Muscle layer of duodenum (tissue), 2 donors: Measurements from ENCODE around the gene NFIA.

Source experiments
- H3K27ac ChIP-seq: one replicate; pipeline ENCODE4 v1.7.0; 2013; ENCODE audit warnings: mild to moderate bottlenecking, low read length
- H3K27me3 ChIP-seq: one replicate; pipeline ENCODE4 v1.7.0; 2013; ENCODE audit warnings: low read depth, mild to moderate bottlenecking, control low read depth, low read length
- H3K36me3 ChIP-seq, 2 donors: one replicate each; pipeline ENCODE4 v1.7.0; 2013; ENCODE audit warnings: low read length in 2 of 2, control low read depth in 1 of 2, mild to moderate bottlenecking in 1 of 2; ENCODE audit not compliant: insufficient read depth in 2 of 2, control insufficient read depth in 1 of 2
- H3K4me1 ChIP-seq, 2 donors: one replicate each; pipeline ENCODE4 v1.7.0; 2013; ENCODE audit warnings: low read length in 2 of 2, mild to moderate bottlenecking in 2 of 2, control low read depth in 1 of 2, moderate library complexity in 1 of 2; ENCODE audit not compliant: insufficient read depth in 2 of 2, control insufficient read depth in 1 of 2
- H3K4me3 ChIP-seq, 2 donors: one replicate each; pipeline ENCODE4 v1.7.0; 2013; ENCODE audit warnings: low read length in 2 of 2, low read depth in 1 of 2, mild to moderate bottlenecking in 1 of 2
- H3K9me3 ChIP-seq, 2 donors: one replicate each; pipeline ENCODE4 v1.7.0; 2013; ENCODE audit warnings: low read length in 2 of 2, control low read depth in 1 of 2, mild to moderate bottlenecking in 1 of 2; ENCODE audit not compliant: control insufficient read depth in 1 of 2
- donor health status: healthy.

The NFIA gene

GRCh38 chr1:61191433-61191720, 109.0 kb downstream of the NFIA start:
- no peaks in the 10 kb centered on the region for H3K9me3 ChIP-seq
- no peak overlapping the region for H3K4me3 ChIP-seq
- peak overlapping the region; percentile 19 for H3K27ac ChIP-seq
- no peaks in the 10 kb centered on the region for H3K36me3 ChIP-seq
- H3K4me1 ChIP-seq: peaks cover 4 to 37% of the 10 kb centered on the region in 2 donors
- H3K27me3 ChIP-seq: no peaks in the 10 kb centered on the region

DNA sequence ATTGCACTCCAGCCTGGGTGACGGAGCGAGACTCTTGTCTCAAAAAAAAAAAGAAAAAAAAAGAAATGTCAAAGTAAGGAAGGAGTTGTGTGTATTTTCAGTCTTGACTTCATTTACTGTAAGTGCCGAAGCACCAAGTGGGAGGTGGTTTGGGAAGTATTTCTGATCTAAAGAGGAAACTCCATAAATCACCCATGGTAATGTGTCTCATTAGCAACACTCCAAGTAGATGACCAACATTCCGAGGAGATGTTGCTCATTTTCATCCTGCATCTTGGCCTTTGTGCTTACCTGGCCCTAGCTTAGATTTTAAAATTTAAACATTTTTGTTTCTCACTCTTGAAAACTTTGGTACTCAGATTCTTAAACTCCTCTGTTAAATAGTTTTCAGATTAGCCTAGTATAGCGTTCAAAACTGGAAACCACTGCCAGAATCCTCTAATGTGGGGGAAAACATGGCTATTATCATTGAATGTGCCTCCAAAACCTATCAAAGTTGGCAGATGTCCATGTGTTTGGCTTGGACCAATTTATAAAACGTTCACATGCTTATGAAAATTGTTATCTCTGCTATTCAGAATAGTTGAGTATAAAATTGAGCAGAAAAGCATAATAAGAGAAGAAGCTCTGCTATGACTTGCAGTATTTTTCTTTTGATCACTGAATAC, 110.4 kb downstream of the NFIA start:
- Histone ChIP-seq H3K27me3 (no peaks in the 10 kb centered on the region), H3K9me3 (no peaks in the 10 kb centered on the region), H3K36me3 (no peaks in the 10 kb centered on the region), H3K4me1 (peaks cover 4 to 24% of the 10 kb centered on the region in 2 donors), H3K4me3 (no peak overlapping the region), H3K27ac (no peak overlapping the region)

DNA sequence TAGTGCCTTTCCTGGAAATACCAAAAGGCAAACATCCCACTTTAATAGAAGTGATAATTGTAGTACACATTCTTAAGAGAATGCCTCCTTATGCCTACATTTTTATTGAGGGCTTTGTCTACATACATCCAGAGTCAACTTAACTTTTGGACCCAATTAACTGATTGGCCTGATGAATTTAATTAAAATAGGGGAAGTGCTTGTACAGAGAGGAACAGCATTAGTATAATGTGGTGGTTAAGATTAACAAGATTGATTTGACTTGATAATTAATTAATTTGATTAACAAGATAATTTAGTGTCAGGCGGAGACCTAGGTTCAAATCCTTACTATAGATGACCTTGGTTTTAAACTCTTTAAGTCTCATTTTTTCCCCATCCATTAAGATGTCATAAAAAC, 111.4 kb downstream of the NFIA start:
- Histone ChIP-seq H3K27me3 (no peaks in the 10 kb centered on the region), H3K27ac (no peak overlapping the region), H3K9me3 (no peaks in the 10 kb centered on the region), H3K4me1 (peaks cover 2 to 24% of the 10 kb centered on the region in 2 donors), H3K36me3 (no peaks in the 10 kb centered on the region), H3K4me3 (no peak overlapping the region)

DNA sequence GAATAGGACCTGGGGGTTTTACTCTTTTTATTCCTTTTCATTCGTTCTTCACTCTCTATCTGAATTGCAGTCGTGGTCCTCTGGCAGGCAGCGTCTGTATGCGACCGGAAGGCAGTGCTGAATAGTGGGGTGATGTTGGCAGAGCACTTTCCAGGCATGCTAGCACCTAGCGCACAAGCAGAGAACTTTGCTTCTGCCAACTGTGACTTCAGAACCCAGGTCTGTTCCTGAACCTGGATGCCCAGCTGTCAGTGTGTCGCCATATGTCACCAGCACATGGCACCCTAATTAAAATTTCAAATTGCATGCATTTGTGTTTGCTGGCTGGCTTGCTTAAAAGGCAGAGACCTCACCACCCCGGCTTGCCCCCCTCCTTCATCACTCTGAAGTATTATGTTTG, 116.2 kb downstream of the NFIA start:
- Histone ChIP-seq H3K36me3 (no peaks in the 10 kb centered on the region), H3K27me3 (no peaks in the 10 kb centered on the region), H3K27ac (no peak overlapping the region), H3K4me3 (no peak overlapping the region), H3K9me3 (no peaks in the 10 kb centered on the region), H3K4me1 (peaks cover 0 to 9% of the 10 kb centered on the region in 2 donors)

- Histone ChIP-seq H3K9me3 (no peaks in the 10 kb centered on the region), H3K4me1 (peaks cover 0 to 5% of the 10 kb centered on the region in 2 donors), H3K4me3 (no peak overlapping the region), H3K27ac (no peak overlapping the region), H3K27me3 (no peaks in the 10 kb centered on the region), H3K36me3 (no peaks in the 10 kb centered on the region)
Measured at GRCh38 chr1:61201035-61201434, 118.7 kb downstream of the NFIA start.

GRCh38 chr1:61202854-61203598, 120.7 kb downstream of the NFIA start:
- peak overlapping the region; percentile 73 for H3K27ac ChIP-seq
- peaks cover 0 to 5% of the 10 kb centered on the region in 2 donors for H3K4me1 ChIP-seq
- peak overlapping the region; percentile 39 to 43 for H3K4me3 ChIP-seq
- H3K36me3 ChIP-seq: no peaks in the 10 kb centered on the region
- H3K9me3 ChIP-seq: no peaks in the 10 kb centered on the region
- no peaks in the 10 kb centered on the region for H3K27me3 ChIP-seq

DNA sequence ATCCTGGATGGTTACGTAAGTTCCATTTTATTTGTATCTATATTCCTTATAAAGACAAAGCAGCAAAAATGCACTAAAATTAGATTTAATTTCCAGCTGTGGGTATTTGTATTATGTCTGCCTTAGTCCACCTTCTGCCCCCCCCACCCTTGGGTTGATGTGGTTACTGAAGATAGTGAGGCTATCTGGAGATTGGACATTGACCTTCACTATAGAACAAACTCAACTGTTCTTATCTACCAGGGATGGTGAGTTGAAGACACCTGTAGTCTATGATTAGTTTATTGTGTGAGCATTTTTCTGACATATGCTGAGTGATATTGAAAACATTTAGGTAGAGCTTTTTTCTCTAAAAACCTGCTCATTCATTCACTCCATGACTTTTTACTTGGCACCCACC, 122.2 kb downstream of the NFIA start:
- H3K4me3 ChIP-seq: no peak overlapping the region
- H3K27ac ChIP-seq: no peak overlapping the region
- no peaks in the 10 kb centered on the region for H3K36me3 ChIP-seq
- H3K4me1 ChIP-seq: peaks cover 0 to 5% of the 10 kb centered on the region in 2 donors
- no peaks in the 10 kb centered on the region for H3K9me3 ChIP-seq
- H3K27me3 ChIP-seq: no peaks in the 10 kb centered on the region

DNA sequence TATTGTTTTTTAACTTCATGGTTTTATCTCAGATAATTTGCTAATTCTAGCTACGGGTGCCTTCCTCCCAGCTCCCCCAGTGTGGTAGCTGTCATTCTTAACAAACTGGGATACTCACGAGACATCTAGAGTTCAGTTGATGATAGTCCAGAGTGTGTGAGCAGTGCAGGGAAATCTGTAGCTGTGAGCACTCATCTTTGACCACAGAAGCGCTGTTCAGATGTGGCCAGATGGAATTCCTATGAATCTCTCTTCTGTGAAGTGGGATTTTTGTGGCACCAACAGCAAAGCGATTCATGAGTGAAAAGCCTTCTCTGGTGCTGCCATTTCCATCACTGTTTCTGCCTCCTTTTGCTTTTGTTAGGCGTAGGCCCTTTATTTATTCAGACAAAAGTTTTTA, 125.1 kb downstream of the NFIA start:
- H3K27me3 ChIP-seq: no peaks in the 10 kb centered on the region
- H3K9me3 ChIP-seq: no peaks in the 10 kb centered on the region
- H3K4me3 ChIP-seq: no peak overlapping the region
- H3K27ac ChIP-seq: no peak overlapping the region
- H3K4me1 ChIP-seq: peaks cover 0 to 15% of the 10 kb centered on the region in 2 donors
- H3K36me3 ChIP-seq: no peaks in the 10 kb centered on the region

DNA sequence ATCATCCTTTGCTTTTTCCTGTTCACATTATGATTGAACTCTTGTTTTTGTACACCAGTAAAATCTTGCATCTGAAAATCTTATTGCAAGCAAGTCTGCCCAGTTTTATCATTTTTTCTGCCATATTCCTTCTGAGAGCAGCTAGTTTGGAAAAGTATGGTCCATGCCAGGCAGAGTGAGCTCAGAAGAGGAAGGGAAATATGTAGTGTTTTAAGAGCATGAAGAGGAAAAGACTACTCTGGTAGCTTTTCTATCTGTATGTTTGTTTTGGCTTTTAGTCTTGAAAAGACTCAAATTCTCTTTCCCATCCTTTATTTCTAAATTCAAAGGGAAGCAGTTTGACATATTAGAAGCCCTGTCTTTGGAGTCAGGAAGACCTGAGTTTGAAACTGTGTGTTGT, 125.8 kb downstream of the NFIA start:
- no peaks in the 10 kb centered on the region for H3K36me3 ChIP-seq
- no peak overlapping the region for H3K27ac ChIP-seq
- H3K4me1 ChIP-seq: peaks cover 0 to 11% of the 10 kb centered on the region in 2 donors
- H3K4me3 ChIP-seq: no peak overlapping the region
- H3K9me3 ChIP-seq: no peaks in the 10 kb centered on the region
- no peaks in the 10 kb centered on the region for H3K27me3 ChIP-seq

DNA sequence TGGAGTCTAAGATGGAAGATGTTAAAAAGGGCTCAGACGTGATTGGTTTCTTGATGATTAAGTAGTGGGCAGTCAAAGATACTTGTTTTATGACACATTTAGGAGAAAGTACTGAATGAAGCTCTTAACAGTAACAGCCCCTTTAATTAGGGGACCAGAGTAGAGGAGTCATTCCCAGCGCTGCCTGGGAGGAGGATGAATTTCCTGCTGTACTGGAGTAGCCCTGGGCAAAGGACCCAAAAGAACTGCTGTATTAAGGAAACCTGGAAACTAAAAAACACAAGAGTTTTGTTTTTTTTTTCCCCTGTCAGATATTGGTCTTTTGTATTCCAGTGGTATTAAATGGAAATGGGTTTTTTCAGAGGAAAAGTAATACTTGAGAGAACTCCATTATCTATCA, 126.5 kb downstream of the NFIA start:
- H3K9me3 ChIP-seq: no peaks in the 10 kb centered on the region
- no peak overlapping the region for H3K4me3 ChIP-seq
- no peaks in the 10 kb centered on the region for H3K36me3 ChIP-seq
- H3K27ac ChIP-seq: no peak overlapping the region
- H3K27me3 ChIP-seq: no peaks in the 10 kb centered on the region
- H3K4me1 ChIP-seq: peaks cover 0 to 11% of the 10 kb centered on the region in 2 donors

- no peaks in the 10 kb centered on the region for H3K36me3 ChIP-seq
- no peak overlapping the region for H3K4me3 ChIP-seq
- H3K27me3 ChIP-seq: no peaks in the 10 kb centered on the region
- peaks cover 0 to 16% of the 10 kb centered on the region in 2 donors for H3K4me1 ChIP-seq
- H3K9me3 ChIP-seq: no peaks in the 10 kb centered on the region
- no peak overlapping the region for H3K27ac ChIP-seq
Measured at GRCh38 chr1:61210435-61211154, 128.2 kb downstream of the NFIA start.
